ENCODE measurements around the gene PARS2. TPM values are rescaled to one million over a fixed set of nuclear protein-coding genes. Genes with fewer than 3 reads are reported as not detected.

PARS2 gene
- total RNA-seq, 1 experiment from 2014 or later = 9.6 TPM

DNA sequence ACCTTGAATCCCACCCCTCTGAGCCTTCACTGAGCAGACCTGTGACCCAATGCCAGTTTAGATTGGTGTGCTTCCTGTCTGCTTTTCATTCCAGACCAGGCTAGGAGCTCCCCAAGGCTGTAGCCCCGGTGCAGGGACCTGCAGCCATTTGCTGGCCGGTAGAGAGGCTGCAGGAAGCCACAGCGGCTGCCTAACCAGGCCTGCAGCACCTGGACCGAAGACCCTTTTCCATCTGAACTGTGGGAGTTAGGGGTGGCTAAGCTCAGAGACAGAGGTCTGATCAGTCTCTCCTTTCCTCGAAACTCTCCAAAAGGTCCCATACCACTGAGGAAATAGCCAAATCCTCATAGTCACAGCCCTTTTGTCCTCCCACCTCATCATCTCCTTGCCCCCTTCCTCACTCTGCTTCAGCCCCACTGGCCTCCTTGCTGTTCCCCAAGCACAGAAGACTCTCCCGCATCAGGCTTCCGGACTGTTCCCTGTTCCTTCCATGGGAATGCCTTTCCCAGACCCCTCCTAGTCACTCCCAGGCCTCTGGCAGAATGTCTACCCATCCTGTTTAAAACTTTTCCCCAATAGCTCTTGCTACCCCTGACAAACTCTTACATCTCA, 49.3 kb downstream of the PARS2 start:
- BruUV-seq (replicated peaks) = no TSS peak
- ChIA-PET POLR2A (no interaction called here), CTCF (no interaction called here), RAD21 (ENCODE audit: low non-redundant PET in 1 of 2, low total read pairs in 2 of 2, uncharacterized antibody in 2 of 2, unreplicated experiment in 2 of 2) (interaction anchor here in 1 of 2 experiments (0.7 kb wide), 1 partner anchor 515 kb away, joined by 3 read pairs; the partner anchor contains the start of gene MRPL37)
- Histone ChIP-seq H3K9me3 (ENCODE audit: control insufficient read depth in 1 of 2, insufficient read depth in 1 of 2, low read depth in 1 of 2, low read length in 2 of 2) (no peaks in the 10 kb centered on the region), H3K36me3 (ENCODE audit: control insufficient read depth in 1 of 2, insufficient read depth in 2 of 2, low read length in 2 of 2) (peaks cover 10 to 15% of the 10 kb centered on the region in 2 experiments; a peak in 2 of 4 replicates), H3K4me1 (ENCODE audit: control insufficient read depth in 1 of 2, insufficient read depth in 2 of 2, low read length in 2 of 2) (peaks cover 8 to 14% of the 10 kb centered on the region in 2 experiments; a peak in 3 of 4 replicates), H3K79me2 (ENCODE audit: insufficient read depth, low read length) (peaks cover 42% of the 10 kb centered on the region), H3K27ac (ENCODE audit: low read depth, low read length) (no peak overlapping the region), H3K9ac (ENCODE audit: low read length) (peak overlapping the region; percentile 91), H3K9me2 (ENCODE audit: insufficient read depth) (no peaks in the 10 kb centered on the region), H3K4me3 (replicated peaks in 1 of 2; ENCODE audit: low read depth in 1 of 2, low read length in 2 of 2) (peak overlapping the region in 1 of 2 experiments; percentile 98; a peak in 3 of 4 replicates), H2AFZ (ENCODE audit: low read depth, low read length, poor library complexity, severe bottlenecking) (peak overlapping the region; percentile 96), H4K20me1 (ENCODE audit: insufficient read depth) (no peaks in the 10 kb centered on the region), H3K27me3 (ENCODE audit: insufficient read depth, low read length) (0 out of 2 replicates have a peak, but pooled peaks cover 3% of the 10 kb centered on the region), H3K4me2 (ENCODE audit: low read length) (peak overlapping the region; percentile 86)
- intact Hi-C loops (cut with micrococcal nuclease) = loop anchor here (2.0 kb wide), 1 partner anchor 50 kb away; the partner anchor contains the start of gene PARS2
- ATAC-seq (no peak), DNase-seq (ENCODE audit: low read depth, low spot score) (no peak)
- TF ChIP-seq TCF7L2 (IDR thresholded peaks at IDR 0.05; ENCODE audit: borderline replicate concordance, extremely low read depth, insufficient read depth, insufficient read length) (no peak), EGR1 (IDR thresholded peaks at IDR 0.05; ENCODE audit: low read depth) (no peak), FOSL1 (IDR thresholded peaks at IDR 0.05; ENCODE audit: low read depth) (no peak), ZFX (IDR thresholded peaks at IDR 0.05) (no peak), RAD21 (IDR thresholded peaks at IDR 0.05; ENCODE audit: low read depth) (no peak), CEBPB (IDR thresholded peaks at IDR 0.05; ENCODE audit: low read depth) (no peak)
- TF ChIP-seq, protein P1, sequence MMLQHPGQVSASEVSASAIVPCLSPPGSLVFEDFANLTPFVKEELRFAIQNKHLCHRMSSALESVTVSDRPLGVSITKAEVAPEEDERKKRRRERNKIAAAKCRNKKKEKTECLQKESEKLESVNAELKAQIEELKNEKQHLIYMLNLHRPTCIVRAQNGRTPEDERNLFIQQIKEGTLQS (IDR thresholded peaks at IDR 0.05) = no peak

DNA sequence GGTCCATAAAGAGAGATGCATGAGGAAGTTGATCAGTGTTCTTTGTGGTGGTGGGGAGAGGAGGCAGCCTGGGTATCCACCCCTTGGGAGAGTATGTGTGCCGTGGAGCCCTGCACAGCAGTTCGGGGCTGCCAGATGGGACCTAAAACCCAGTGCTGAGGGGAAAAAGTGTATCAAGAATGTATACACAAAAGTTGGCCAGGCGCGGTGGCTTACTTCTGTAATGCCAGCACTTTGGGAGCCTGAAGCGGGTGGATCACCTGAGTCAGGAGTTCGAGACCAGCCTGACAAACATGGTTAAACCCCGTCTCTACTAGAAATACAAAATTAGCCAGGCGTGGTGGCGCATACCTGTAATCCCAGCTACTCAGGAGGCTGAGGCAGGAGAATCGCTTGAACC, 52.8 kb downstream of the PARS2 start:
- Histone ChIP-seq H3K9me3 (ENCODE audit: control insufficient read depth in 1 of 2, insufficient read depth in 1 of 2, low read depth in 1 of 2, low read length in 2 of 2) (no peaks in the 10 kb centered on the region), H3K27ac (ENCODE audit: low read depth, low read length) (no peak overlapping the region), H3K9ac (ENCODE audit: low read length) (no peak overlapping the region), H3K27me3 (ENCODE audit: insufficient read depth, low read length) (peaks cover 26% of the 10 kb centered on the region), H3K4me1 (ENCODE audit: control insufficient read depth in 1 of 2, insufficient read depth in 2 of 2, low read length in 2 of 2) (peaks cover 3 to 6% of the 10 kb centered on the region in 2 experiments; a peak in 3 of 4 replicates), H3K4me2 (ENCODE audit: low read length) (no peak overlapping the region), H3K36me3 (ENCODE audit: control insufficient read depth in 1 of 2, insufficient read depth in 2 of 2, low read length in 2 of 2) (no peaks in the 10 kb centered on the region), H3K9me2 (ENCODE audit: insufficient read depth) (no peaks in the 10 kb centered on the region), H2AFZ (ENCODE audit: low read depth, low read length, poor library complexity, severe bottlenecking) (no peak overlapping the region), H3K79me2 (ENCODE audit: insufficient read depth, low read length) (peaks cover 8% of the 10 kb centered on the region), H4K20me1 (ENCODE audit: insufficient read depth) (no peaks in the 10 kb centered on the region), H3K4me3 (replicated peaks in 1 of 2; ENCODE audit: low read depth in 1 of 2, low read length in 2 of 2) (no peak overlapping the region)
- RAD21 ChIA-PET (ENCODE audit: low non-redundant PET in 1 of 2, low total read pairs in 2 of 2, uncharacterized antibody in 2 of 2, unreplicated experiment in 2 of 2) = no interaction called here
- no TSS peak for BruUV-seq (replicated peaks)
- CTCF ChIA-PET = no interaction called here
- DNase-seq (ENCODE audit: low read depth, low spot score) = no peak
- POLR2A ChIA-PET = no interaction called here
- no peak for ATAC-seq
- intact Hi-C loops (cut with micrococcal nuclease) = no loop called here
- no peak for TF ChIP-seq ZNF274 (IDR thresholded peaks at IDR 0.05; ENCODE audit: low read depth, low read length)
- TF ChIP-seq TCF7L2 (IDR thresholded peaks at IDR 0.05; ENCODE audit: borderline replicate concordance, extremely low read depth, insufficient read depth, insufficient read length) = no peak
- TF ChIP-seq, protein P2, sequence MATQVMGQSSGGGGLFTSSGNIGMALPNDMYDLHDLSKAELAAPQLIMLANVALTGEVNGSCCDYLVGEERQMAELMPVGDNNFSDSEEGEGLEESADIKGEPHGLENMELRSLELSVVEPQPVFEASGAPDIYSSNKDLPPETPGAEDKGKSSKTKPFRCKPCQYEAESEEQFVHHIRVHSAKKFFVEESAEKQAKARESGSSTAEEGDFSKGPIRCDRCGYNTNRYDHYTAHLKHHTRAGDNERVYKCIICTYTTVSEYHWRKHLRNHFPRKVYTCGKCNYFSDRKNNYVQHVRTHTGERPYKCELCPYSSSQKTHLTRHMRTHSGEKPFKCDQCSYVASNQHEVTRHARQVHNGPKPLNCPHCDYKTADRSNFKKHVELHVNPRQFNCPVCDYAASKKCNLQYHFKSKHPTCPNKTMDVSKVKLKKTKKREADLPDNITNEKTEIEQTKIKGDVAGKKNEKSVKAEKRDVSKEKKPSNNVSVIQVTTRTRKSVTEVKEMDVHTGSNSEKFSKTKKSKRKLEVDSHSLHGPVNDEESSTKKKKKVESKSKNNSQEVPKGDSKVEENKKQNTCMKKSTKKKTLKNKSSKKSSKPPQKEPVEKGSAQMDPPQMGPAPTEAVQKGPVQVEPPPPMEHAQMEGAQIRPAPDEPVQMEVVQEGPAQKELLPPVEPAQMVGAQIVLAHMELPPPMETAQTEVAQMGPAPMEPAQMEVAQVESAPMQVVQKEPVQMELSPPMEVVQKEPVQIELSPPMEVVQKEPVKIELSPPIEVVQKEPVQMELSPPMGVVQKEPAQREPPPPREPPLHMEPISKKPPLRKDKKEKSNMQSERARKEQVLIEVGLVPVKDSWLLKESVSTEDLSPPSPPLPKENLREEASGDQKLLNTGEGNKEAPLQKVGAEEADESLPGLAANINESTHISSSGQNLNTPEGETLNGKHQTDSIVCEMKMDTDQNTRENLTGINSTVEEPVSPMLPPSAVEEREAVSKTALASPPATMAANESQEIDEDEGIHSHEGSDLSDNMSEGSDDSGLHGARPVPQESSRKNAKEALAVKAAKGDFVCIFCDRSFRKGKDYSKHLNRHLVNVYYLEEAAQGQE (IDR thresholded peaks at IDR 0.05; ENCODE audit: low read depth) = no peak
- no peak for TF ChIP-seq POLR2A (IDR thresholded peaks at IDR 0.05; ENCODE audit: borderline replicate concordance, extremely low read depth, insufficient read depth, insufficient read length)
- TF ChIP-seq, protein P3, sequence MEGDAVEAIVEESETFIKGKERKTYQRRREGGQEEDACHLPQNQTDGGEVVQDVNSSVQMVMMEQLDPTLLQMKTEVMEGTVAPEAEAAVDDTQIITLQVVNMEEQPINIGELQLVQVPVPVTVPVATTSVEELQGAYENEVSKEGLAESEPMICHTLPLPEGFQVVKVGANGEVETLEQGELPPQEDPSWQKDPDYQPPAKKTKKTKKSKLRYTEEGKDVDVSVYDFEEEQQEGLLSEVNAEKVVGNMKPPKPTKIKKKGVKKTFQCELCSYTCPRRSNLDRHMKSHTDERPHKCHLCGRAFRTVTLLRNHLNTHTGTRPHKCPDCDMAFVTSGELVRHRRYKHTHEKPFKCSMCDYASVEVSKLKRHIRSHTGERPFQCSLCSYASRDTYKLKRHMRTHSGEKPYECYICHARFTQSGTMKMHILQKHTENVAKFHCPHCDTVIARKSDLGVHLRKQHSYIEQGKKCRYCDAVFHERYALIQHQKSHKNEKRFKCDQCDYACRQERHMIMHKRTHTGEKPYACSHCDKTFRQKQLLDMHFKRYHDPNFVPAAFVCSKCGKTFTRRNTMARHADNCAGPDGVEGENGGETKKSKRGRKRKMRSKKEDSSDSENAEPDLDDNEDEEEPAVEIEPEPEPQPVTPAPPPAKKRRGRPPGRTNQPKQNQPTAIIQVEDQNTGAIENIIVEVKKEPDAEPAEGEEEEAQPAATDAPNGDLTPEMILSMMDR (IDR thresholded peaks at IDR 0.05 in 2 of 3, conservative IDR thresholded peaks at IDR 0.05 in 1 of 3; ENCODE audit: borderline replicate concordance in 1 of 3, insufficient read depth in 1 of 3, low read depth in 2 of 3, low read length in 2 of 3) = no peak
- no peak for TF ChIP-seq EZH2phosphoT487 (IDR thresholded peaks at IDR 0.05; ENCODE audit: borderline replicate concordance)
- no peak for TF ChIP-seq SIN3A (IDR thresholded peaks at IDR 0.05; ENCODE audit: low read depth)
